MV-4-11 (cell line): ENCODE results near the gene PPY.
"Not testable (repeated sequence)": the region's sequence is repeated elsewhere in the genome, so short reads cannot be mapped to it uniquely, and the experiment has no call there.

Experiments used
- DNase-seq: peaks from one replicate; lab custom pipeline; 2025; lab: John Stamatoyannopoulos, UW

The PPY gene

GRCh38 chr17:43966276-43966675 lies 24.0 kb upstream of the PPY start:
- no peak for DNase-seq

GRCh38 chr17:43962479-43962878 lies 20.2 kb upstream of the PPY start:
- DNase-seq = no peak

- DNase-seq = no peak
Observed at GRCh38 chr17:43961954-43962353, 19.7 kb upstream of the PPY start.

GRCh38 chr17:43961292-43961691 lies 19.0 kb upstream of the PPY start:
- not testable (repeated sequence) for DNase-seq

GRCh38 chr17:43958748-43959352 lies 16.6 kb upstream of the PPY start:
- no peak for DNase-seq

- DNase-seq = no peak
Observed at GRCh38 chr17:43956222-43956621, 13.9 kb upstream of the PPY start.

GRCh38 chr17:43953746-43954145 lies 11.5 kb upstream of the PPY start, which contains the start of gene PYY:
TSS of gene PYY (minus strand) at chr17:43953940. CDS start at chr17:43953483, 457 bp downstream.
- no peak for DNase-seq

GRCh38 chr17:43952724-43953666 lies 10.7 kb upstream of the PPY start:
- no peak for DNase-seq

GRCh38 chr17:43952351-43952723 lies 10.1 kb upstream of the PPY start:
- no peak for DNase-seq

GRCh38 chr17:43951750-43952149 lies 9.5 kb upstream of the PPY start:
- DNase-seq = no peak

GRCh38 chr17:43950554-43950953 lies 8.3 kb upstream of the PPY start:
- DNase-seq = no peak

- DNase-seq = peak; percentile 38
Observed at GRCh38 chr17:43949781-43950180, 7.5 kb upstream of the PPY start.

GRCh38 chr17:43946781-43947180 lies 4.5 kb upstream of the PPY start:
- no peak for DNase-seq

GRCh38 chr17:43945074-43945829 lies 3.0 kb upstream of the PPY start:
- DNase-seq = no peak

GRCh38 chr17:43940630-43941029 lies 1.6 kb downstream of the PPY start:
- peak; percentile 24 for DNase-seq

GRCh38 chr17:43939886-43940285 lies 2.4 kb downstream of the PPY start:
- DNase-seq = no peak

- not testable (repeated sequence) for DNase-seq
Observed at GRCh38 chr17:43939452-43939851, 2.8 kb downstream of the PPY start.

- DNase-seq = no peak
Observed at GRCh38 chr17:43938838-43939182, 3.5 kb downstream of the PPY start.

GRCh38 chr17:43936434-43936833 lies 5.8 kb downstream of the PPY start:
- no peak for DNase-seq

- DNase-seq = no peak
Observed at GRCh38 chr17:43935926-43936261, 6.4 kb downstream of the PPY start.

- DNase-seq = no peak
Observed at GRCh38 chr17:43935204-43935925, 6.9 kb downstream of the PPY start.

GRCh38 chr17:43932923-43933322 lies 9.4 kb downstream of the PPY start:
- DNase-seq = no peak
